ENCODE measurements around the gene TOM1L2.
"Not testable (repeated sequence)": the region's sequence is repeated elsewhere in the genome, so short reads cannot be mapped to it uniquely, and the experiment has no call there.

TOM1L2 gene

GRCh38 chr17:17814162-17815061, 157.8 kb downstream of the TOM1L2 start:
- DNase-seq = no peak

- no peak for DNase-seq
These were observed 158.5 kb downstream of the TOM1L2 start for GRCh38 chr17:17813725-17814095.

DNA sequence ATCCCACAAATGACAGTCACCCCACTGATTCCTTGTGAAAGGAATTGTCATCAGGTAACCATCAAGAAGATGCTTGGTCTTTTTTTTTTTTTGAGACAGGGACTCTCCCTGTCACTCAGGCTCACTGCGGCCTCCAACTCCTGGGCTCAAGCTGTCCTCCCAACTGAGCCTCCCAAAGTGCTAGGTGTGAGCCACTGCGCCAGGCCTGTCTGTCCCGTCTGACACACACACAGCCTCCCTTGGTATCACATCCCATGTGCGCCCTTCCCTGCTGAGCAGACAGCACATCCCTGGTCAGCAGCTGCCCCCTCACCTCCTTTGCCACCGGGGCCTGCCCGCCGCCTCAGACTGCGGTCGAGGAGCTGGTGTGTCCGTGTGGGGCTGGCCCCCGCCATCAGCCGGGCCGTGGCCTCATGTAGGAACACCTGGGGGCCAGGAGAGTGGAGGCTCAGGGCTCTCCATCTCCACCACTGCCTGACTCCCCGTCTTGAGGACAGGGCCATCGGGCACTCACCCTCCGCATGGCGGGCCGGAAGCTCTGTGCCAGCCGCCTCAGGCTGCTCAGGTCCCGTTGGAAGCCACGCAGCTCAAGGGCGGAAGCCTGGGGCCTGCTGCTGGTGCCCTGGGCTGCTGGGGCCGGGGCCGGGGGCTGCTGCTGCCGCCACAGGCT, 159.0 kb downstream of the TOM1L2 start:
- no peak for DNase-seq

- peak; percentile 52 for DNase-seq
These were observed 159.8 kb downstream of the TOM1L2 start for GRCh38 chr17:17812211-17813054.

GRCh38 chr17:17811381-17812210, 160.6 kb downstream of the TOM1L2 start:
- DNase-seq = no peak

- no peak for DNase-seq
These were observed 161.3 kb downstream of the TOM1L2 start for GRCh38 chr17:17810895-17811248.

- no peak for DNase-seq
These were observed 161.9 kb downstream of the TOM1L2 start for GRCh38 chr17:17810084-17810894.

GRCh38 chr17:17809531-17810083, 162.6 kb downstream of the TOM1L2 start:
- DNase-seq = no peak

GRCh38 chr17:17808706-17809432, 163.3 kb downstream of the TOM1L2 start:
- no peak for DNase-seq

DNA sequence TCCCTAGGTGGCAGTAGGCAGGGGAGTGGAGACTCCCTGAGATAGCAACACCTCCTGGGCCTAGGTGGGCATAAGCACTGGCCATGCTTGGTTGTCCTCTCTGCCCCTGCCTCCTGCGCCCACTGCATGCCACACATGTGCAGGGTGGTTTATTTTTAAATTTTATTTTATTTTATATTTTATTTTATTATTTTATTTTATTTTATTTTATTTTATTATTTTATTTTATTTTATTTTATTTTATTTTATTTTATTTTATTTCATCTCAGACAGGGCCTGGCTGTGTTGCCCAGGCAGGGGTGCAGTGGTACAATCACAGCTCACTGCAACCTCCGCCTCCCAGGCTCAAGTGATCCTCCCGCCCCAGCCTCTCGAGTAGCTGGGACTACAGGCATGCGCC, 164.0 kb downstream of the TOM1L2 start:
- DNase-seq = not testable (repeated sequence)

GRCh38 chr17:17807440-17807839, 164.8 kb downstream of the TOM1L2 start:
- no peak for DNase-seq

GRCh38 chr17:17806611-17807274, 165.5 kb downstream of the TOM1L2 start:
- no peak for DNase-seq

- no peak for DNase-seq
These were observed 166.2 kb downstream of the TOM1L2 start for GRCh38 chr17:17806035-17806434.

DNA sequence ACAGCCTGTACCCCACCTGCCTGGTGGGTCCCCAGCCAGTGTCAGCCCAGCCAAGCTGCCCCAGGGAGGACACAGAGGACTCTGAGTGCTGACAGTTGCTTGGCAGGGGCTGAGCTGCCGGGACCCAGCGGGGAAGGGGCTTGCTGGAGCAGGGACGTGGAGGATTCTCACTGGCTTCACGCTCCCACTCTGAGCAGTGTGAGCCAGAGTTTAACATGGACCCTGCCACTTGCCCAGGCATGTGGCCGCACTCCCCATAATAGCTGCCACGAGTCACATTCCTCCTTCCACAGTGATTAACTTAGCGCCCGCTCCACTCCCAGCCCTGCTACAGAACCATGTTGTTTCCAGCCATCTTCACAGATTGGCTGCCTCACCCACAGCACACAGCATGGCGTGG, 166.6 kb downstream of the TOM1L2 start:
- DNase-seq = no peak

- no peak for DNase-seq
These were observed 168.2 kb downstream of the TOM1L2 start for GRCh38 chr17:17804007-17804406.

GRCh38 chr17:17801800-17802481, 170.3 kb downstream of the TOM1L2 start:
- no peak for DNase-seq

GRCh38 chr17:17800504-17801021, 171.6 kb downstream of the TOM1L2 start:
- DNase-seq = no peak

- DNase-seq = no peak
These were observed 173.5 kb downstream of the TOM1L2 start for GRCh38 chr17:17798573-17799255.
